GM19324 (cell line): ENCODE results near the gene CCDC51.

ENCODE experiments used
- ATAC-seq: cut with Tn5 transposase; IDR thresholded peaks from one replicate; pipeline ENCODE4 v1.9.1; 2021; ENCODE audit warnings: mild to moderate bottlenecking, moderate library complexity; ENCODE audit not compliant: unreplicated experiment, low FRiP score

Gene CCDC51

GRCh38 chr3:48395714-48396113 lies 44.2 kb downstream of the CCDC51 start:
- ATAC-seq, result no peak

- no peak for ATAC-seq
Observed at GRCh38 chr3:48394391-48394790, 45.5 kb downstream of the CCDC51 start.

GRCh38 chr3:48388966-48389365 lies 51.0 kb downstream of the CCDC51 start:
- ATAC-seq, result no peak

- ATAC-seq, result no peak
Observed at GRCh38 chr3:48387634-48388033, 52.3 kb downstream of the CCDC51 start.
